ENCODE measurements around the gene NUP214.

Gene NUP214

GRCh38 chr9:131201856-131202255, 76.5 kb downstream of the NUP214 start:
- H3K9me3 ChIP-seq (ENCODE audit: control insufficient read depth, insufficient read depth, low read depth, low read length), result no peaks in the 10 kb centered on the region
- CTCF ChIA-PET, result interaction anchor here (0.9 to 1.7 kb wide), 2 partner anchors 18 to 148 kb away, joined by 4 to 5 read pairs; no protein-coding TSS in a partner anchor
- H3K27ac ChIP-seq (ENCODE audit: extremely low read depth, low read depth, low read length), result no peak overlapping the region
- no peak overlapping the region for H3K4me3 ChIP-seq (ENCODE audit: low read depth, low read length)
- peaks cover 7 to 83% of the 10 kb centered on the region in 2 experiments; a peak in 2 of 3 replicates for H3K36me3 ChIP-seq (ENCODE audit: control insufficient read depth in 2 of 2, insufficient read depth in 1 of 2, low read length in 2 of 2)
- POLR2A ChIA-PET, result no interaction called here
- no peaks in the 10 kb centered on the region for H3K4me1 ChIP-seq (ENCODE audit: control insufficient read depth, insufficient read depth, low read length)
- TF ChIP-seq ZNF121 (tag by site-specific recombination; IDR thresholded peaks at IDR 0.05), result peak; percentile 88
- no peak for TF ChIP-seq BCL6B (tag by site-specific recombination; IDR thresholded peaks at IDR 0.05)
- TF ChIP-seq ZFP69B (tag by site-specific recombination; IDR thresholded peaks at IDR 0.05), result no peak
- TF ChIP-seq AEBP2 (tag by site-specific recombination; IDR thresholded peaks at IDR 0.05; ENCODE audit: borderline replicate concordance), result no peak
- TF ChIP-seq ZNF280C (tag by site-specific recombination; IDR thresholded peaks at IDR 0.05), result no peak

GRCh38 chr9:131203431-131204218, 78.2 kb downstream of the NUP214 start:
- no peak overlapping the region for H3K27ac ChIP-seq (ENCODE audit: extremely low read depth, low read depth, low read length)
- ChIA-PET POLR2A (no interaction called here), CTCF (interaction anchor here (0.6 to 1.2 kb wide), 5 partner anchors 9 to 133 kb away, joined by 3 to 4 read pairs (median 3); no protein-coding TSS in a partner anchor)
- no peaks in the 10 kb centered on the region for H3K4me1 ChIP-seq (ENCODE audit: control insufficient read depth, insufficient read depth, low read length)
- no peak overlapping the region for H3K4me3 ChIP-seq (ENCODE audit: low read depth, low read length)
- H3K36me3 ChIP-seq (ENCODE audit: control insufficient read depth in 2 of 2, insufficient read depth in 1 of 2, low read length in 2 of 2), result peaks cover 7 to 76% of the 10 kb centered on the region in 2 experiments; a peak in 2 of 3 replicates
- TF ChIP-seq ZNF121 (tag by site-specific recombination; IDR thresholded peaks at IDR 0.05) (no peak), KLF9 (tag by site-specific recombination; IDR thresholded peaks at IDR 0.05; ENCODE audit: low read depth) (no peak), ZNF426 (tag by site-specific recombination; IDR thresholded peaks at IDR 0.05) (no peak), ZNF624 (tag by site-specific recombination; IDR thresholded peaks at IDR 0.05) (no peak), ZBTB49 (tag by site-specific recombination; IDR thresholded peaks at IDR 0.05; ENCODE audit: low read depth) (no peak), ZSCAN4 (tag by site-specific recombination; IDR thresholded peaks at IDR 0.05) (no peak), GLI4 (tag by site-specific recombination; IDR thresholded peaks at IDR 0.05) (no peak), ZNF473 (tag by site-specific recombination; IDR thresholded peaks at IDR 0.05) (no peak), HOXC10 (CRISPR knock-in tag; IDR thresholded peaks at IDR 0.05) (no peak), ZNF610 (tag by site-specific recombination; IDR thresholded peaks at IDR 0.05; ENCODE audit: borderline replicate concordance) (no peak), ZNF114 (tag by site-specific recombination; IDR thresholded peaks at IDR 0.05) (no peak), ZBTB21 (tag by site-specific recombination; IDR thresholded peaks at IDR 0.05) (no peak)
- H3K9me3 ChIP-seq (ENCODE audit: control insufficient read depth, insufficient read depth, low read depth, low read length), result no peaks in the 10 kb centered on the region
